ENCODE results near the gene CLMN. TPM values are rescaled to one million over a fixed set of nuclear protein-coding genes. Genes with fewer than 3 reads are reported as not detected.

The CLMN gene
- total and polyA plus RNA-seq, 9 of the 15 experiments (the other 6 are each of a cell fraction or from before 2014, with no cell fraction given) = 0.01 to 0.18 (median 0.07) TPM; not detected in 4

GRCh38 chr14:95346820-95347219 lies 27.1 kb upstream of the CLMN start:
- FAIRE-seq = no peak
- Histone ChIP-seq H3K4me2 (ENCODE audit: insufficient read depth, low read length) (no peak overlapping the region), H4K20me1 (replicated peaks; ENCODE audit: control insufficient read depth, insufficient read depth, low read length) (no peaks in the 10 kb centered on the region), H3K36me3 (ENCODE audit: control insufficient read depth, insufficient read depth, low read length) (no peaks in the 10 kb centered on the region), H3K27ac (ENCODE audit: extremely low read depth, low read depth, low read length) (no peak overlapping the region), H3K9ac (ENCODE audit: insufficient read depth in 1 of 2, low read depth in 2 of 2, low read length in 2 of 2) (no peak overlapping the region), H3K4me1 (replicated peaks in 1 of 2; ENCODE audit: control insufficient read depth in 2 of 2, insufficient read depth in 2 of 2, low read length in 2 of 2) (no peaks in the 10 kb centered on the region), H3K4me3 (no peak overlapping the region), H3K9me3 (replicated peaks; ENCODE audit: control insufficient read depth, insufficient read depth, low read depth, low read length) (no peaks in the 10 kb centered on the region), H2AFZ (ENCODE audit: low read depth, low read length) (no peak overlapping the region), H3K27me3 (ENCODE audit: control insufficient read depth in 2 of 2, insufficient read depth in 2 of 2, low read length in 2 of 2) (no peaks in the 10 kb centered on the region; a peak in 1 of 5 replicates), H3K79me2 (ENCODE audit: control insufficient read depth, insufficient read depth, low read length) (no peaks in the 10 kb centered on the region), H3K9me1 (ENCODE audit: control insufficient read depth, insufficient read depth, low read length) (no peaks in the 10 kb centered on the region)
- CTCF ChIA-PET (ENCODE audit: low intra/inter-chr PET ratio) = no interaction called here
- no peak for DNase-seq (ENCODE audit: extremely low read depth in 1 of 4, low spot score in 3 of 4)
- WGBS (ENCODE audit: insufficient coverage, low coverage, missing lambda C conversion rate) = 0% methylated on average over 1 of the region's 1 CpG
- no TSS peak for BruUV-seq (replicated peaks)
- no peak for TF ChIP-seq BMI1 (IDR thresholded peaks at IDR 0.05; ENCODE audit: low read length)
- ATAC-seq = no peak
- in situ Hi-C loops (cut with MboI) (no loop called here), intact Hi-C loops (cut with micrococcal nuclease) (no loop called here)
- POLR2A ChIA-PET = no interaction called here

DNA sequence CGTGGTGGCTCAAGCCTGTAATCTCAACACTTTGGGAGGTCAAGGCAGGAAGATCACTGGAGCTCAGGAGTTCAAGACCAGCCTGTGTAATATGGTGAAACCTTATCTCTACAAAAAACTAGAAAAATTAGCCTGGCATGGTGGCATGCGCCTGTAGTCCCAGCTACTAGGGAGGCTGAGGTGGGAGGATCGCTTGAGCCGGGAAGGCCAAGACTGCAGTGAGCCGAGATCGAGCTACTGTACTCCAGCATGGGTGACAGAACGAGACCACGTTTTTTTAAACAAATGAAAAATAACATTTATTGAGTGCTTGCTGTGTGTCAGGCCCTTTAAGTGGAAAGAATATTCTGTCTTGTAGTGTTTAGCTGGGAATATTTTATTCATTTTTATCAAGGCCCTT lies 26.6 kb upstream of the CLMN start:
- H3K9me3 ChIP-seq (replicated peaks; ENCODE audit: control insufficient read depth, insufficient read depth, low read depth, low read length) = no peaks in the 10 kb centered on the region
- intact Hi-C loops (cut with micrococcal nuclease) = no loop called here
- H3K4me1 ChIP-seq (replicated peaks in 1 of 2; ENCODE audit: control insufficient read depth in 2 of 2, insufficient read depth in 2 of 2, low read length in 2 of 2) = no peaks in the 10 kb centered on the region
- in situ Hi-C loops (cut with MboI) = no loop called here
- ATAC-seq (no peak), DNase-seq (ENCODE audit: extremely low read depth in 1 of 4, low spot score in 3 of 4) (no peak), FAIRE-seq (no peak)
- H3K9ac ChIP-seq (ENCODE audit: insufficient read depth in 1 of 2, low read depth in 2 of 2, low read length in 2 of 2) = no peak overlapping the region
- no peak overlapping the region for H3K4me2 ChIP-seq (ENCODE audit: insufficient read depth, low read length)
- ChIA-PET POLR2A (no interaction called here), CTCF (ENCODE audit: low intra/inter-chr PET ratio) (no interaction called here)
- no TSS peak for BruUV-seq (replicated peaks)
- no peaks in the 10 kb centered on the region for H3K79me2 ChIP-seq (ENCODE audit: control insufficient read depth, insufficient read depth, low read length)
- no peak overlapping the region for H3K27ac ChIP-seq (ENCODE audit: extremely low read depth, low read depth, low read length)
- no peak overlapping the region for H3K4me3 ChIP-seq
- H2AFZ ChIP-seq (ENCODE audit: low read depth, low read length) = no peak overlapping the region
- H3K36me3 ChIP-seq (ENCODE audit: control insufficient read depth, insufficient read depth, low read length) = no peaks in the 10 kb centered on the region
- no peaks in the 10 kb centered on the region; a peak in 1 of 5 replicates for H3K27me3 ChIP-seq (ENCODE audit: control insufficient read depth in 2 of 2, insufficient read depth in 2 of 2, low read length in 2 of 2)
- H4K20me1 ChIP-seq (replicated peaks; ENCODE audit: control insufficient read depth, insufficient read depth, low read length) = no peaks in the 10 kb centered on the region
- H3K9me1 ChIP-seq (ENCODE audit: control insufficient read depth, insufficient read depth, low read length) = no peaks in the 10 kb centered on the region
- WGBS (ENCODE audit: insufficient coverage, low coverage, missing lambda C conversion rate) = 2% methylated on average over 8 of the region's 8 CpGs
- TF ChIP-seq HEY1 (CRISPR knock-in tag; IDR thresholded peaks at IDR 0.05; ENCODE audit: borderline replicate concordance) (no peak), TRIM25 (IDR thresholded peaks at IDR 0.05; ENCODE audit: borderline replicate concordance) (no peak), ZNF175 (CRISPR knock-in tag; IDR thresholded peaks at IDR 0.05; ENCODE audit: low read depth) (no peak), ZNF212 (CRISPR knock-in tag; IDR thresholded peaks at IDR 0.05) (no peak), U2AF2 (optimal IDR thresholded peaks at IDR 0.05; ENCODE audit: low read depth, low read length) (no peak)
- TF ChIP-seq, protein P1, sequence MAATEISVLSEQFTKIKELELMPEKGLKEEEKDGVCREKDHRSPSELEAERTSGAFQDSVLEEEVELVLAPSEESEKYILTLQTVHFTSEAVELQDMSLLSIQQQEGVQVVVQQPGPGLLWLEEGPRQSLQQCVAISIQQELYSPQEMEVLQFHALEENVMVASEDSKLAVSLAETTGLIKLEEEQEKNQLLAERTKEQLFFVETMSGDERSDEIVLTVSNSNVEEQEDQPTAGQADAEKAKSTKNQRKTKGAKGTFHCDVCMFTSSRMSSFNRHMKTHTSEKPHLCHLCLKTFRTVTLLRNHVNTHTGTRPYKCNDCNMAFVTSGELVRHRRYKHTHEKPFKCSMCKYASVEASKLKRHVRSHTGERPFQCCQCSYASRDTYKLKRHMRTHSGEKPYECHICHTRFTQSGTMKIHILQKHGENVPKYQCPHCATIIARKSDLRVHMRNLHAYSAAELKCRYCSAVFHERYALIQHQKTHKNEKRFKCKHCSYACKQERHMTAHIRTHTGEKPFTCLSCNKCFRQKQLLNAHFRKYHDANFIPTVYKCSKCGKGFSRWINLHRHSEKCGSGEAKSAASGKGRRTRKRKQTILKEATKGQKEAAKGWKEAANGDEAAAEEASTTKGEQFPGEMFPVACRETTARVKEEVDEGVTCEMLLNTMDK (IDR thresholded peaks at IDR 0.05; ENCODE audit: borderline replicate concordance, insufficient read depth, low read depth, low read length, poor library complexity, severe bottlenecking) = no peak
- TF ChIP-seq, protein P2, sequence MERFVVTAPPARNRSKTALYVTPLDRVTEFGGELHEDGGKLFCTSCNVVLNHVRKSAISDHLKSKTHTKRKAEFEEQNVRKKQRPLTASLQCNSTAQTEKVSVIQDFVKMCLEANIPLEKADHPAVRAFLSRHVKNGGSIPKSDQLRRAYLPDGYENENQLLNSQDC (CRISPR knock-in tag; IDR thresholded peaks at IDR 0.05) = no peak
- TF ChIP-seq, protein P3, sequence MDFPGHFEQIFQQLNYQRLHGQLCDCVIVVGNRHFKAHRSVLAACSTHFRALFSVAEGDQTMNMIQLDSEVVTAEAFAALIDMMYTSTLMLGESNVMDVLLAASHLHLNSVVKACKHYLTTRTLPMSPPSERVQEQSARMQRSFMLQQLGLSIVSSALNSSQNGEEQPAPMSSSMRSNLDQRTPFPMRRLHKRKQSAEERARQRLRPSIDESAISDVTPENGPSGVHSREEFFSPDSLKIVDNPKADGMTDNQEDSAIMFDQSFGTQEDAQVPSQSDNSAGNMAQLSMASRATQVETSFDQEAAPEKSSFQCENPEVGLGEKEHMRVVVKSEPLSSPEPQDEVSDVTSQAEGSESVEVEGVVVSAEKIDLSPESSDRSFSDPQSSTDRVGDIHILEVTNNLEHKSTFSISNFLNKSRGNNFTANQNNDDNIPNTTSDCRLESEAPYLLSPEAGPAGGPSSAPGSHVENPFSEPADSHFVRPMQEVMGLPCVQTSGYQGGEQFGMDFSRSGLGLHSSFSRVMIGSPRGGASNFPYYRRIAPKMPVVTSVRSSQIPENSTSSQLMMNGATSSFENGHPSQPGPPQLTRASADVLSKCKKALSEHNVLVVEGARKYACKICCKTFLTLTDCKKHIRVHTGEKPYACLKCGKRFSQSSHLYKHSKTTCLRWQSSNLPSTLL (IDR thresholded peaks at IDR 0.05) = no peak

All from K562 (cell line).